GM18507 (cell line): ENCODE results near the gene ANKMY1.
"Not testable (repeated sequence)": the region's sequence is repeated elsewhere in the genome, so short reads cannot be mapped to it uniquely, and the experiment has no call there.

ENCODE experiments used
- DNase-seq: peaks from one replicate; pipeline ENCODE4 v3.0.0; 2011; ENCODE audit warnings: low read depth; ENCODE audit not compliant: insufficient read length; ENCODE audit errors: extremely low spot score
- FAIRE-seq: peaks from 2 replicates; lab custom pipeline; 2011; peaks lifted over from hg19 to GRCh38; lab: Jason Lieb, UNC

ANKMY1 gene

GRCh38 chr2:240498171-240498957, 59.4 kb downstream of the ANKMY1 start:
- FAIRE-seq (no peak), DNase-seq (no peak)

GRCh38 chr2:240497082-240497481, 60.7 kb downstream of the ANKMY1 start:
- DNase-seq, FAIRE-seq: not testable (repeated sequence)

GRCh38 chr2:240494942-240495341, 62.8 kb downstream of the ANKMY1 start:
- not testable (repeated sequence) for DNase-seq, FAIRE-seq

- DNase-seq (no peak), FAIRE-seq (no peak)
Observed at GRCh38 chr2:240494194-240494793, 63.5 kb downstream of the ANKMY1 start.

- DNase-seq, result no peak
Observed at GRCh38 chr2:240491483-240491882, 66.3 kb downstream of the ANKMY1 start.

GRCh38 chr2:240482141-240482540, 75.6 kb downstream of the ANKMY1 start:
- DNase-seq, result no peak
- no peak for FAIRE-seq

More at GRCh38 chr2:240491483-240491882, 66.3 kb downstream of the ANKMY1 start:
- no peak for FAIRE-seq

GRCh38 chr2:240481720-240482119, 76.1 kb downstream of the ANKMY1 start:
- DNase-seq, result no peak
- no peak for FAIRE-seq

- DNase-seq, result no peak
- no peak for FAIRE-seq
Observed at GRCh38 chr2:240480834-240481623, 76.8 kb downstream of the ANKMY1 start.

GRCh38 chr2:240479111-240479501, 78.7 kb downstream of the ANKMY1 start:
- DNase-seq, result no peak
- FAIRE-seq, result no peak

- DNase-seq (no peak), FAIRE-seq (no peak)
Observed at GRCh38 chr2:240478346-240479110, 79.3 kb downstream of the ANKMY1 start.

- FAIRE-seq (no peak), DNase-seq (no peak)
Observed at GRCh38 chr2:240477916-240478315, 79.9 kb downstream of the ANKMY1 start.

GRCh38 chr2:240473211-240473610, 84.6 kb downstream of the ANKMY1 start:
- DNase-seq (no peak), FAIRE-seq (no peak)

GRCh38 chr2:240472078-240472790, 85.6 kb downstream of the ANKMY1 start:
- DNase-seq (no peak), FAIRE-seq (no peak)

GRCh38 chr2:240469740-240470139, 88.0 kb downstream of the ANKMY1 start:
- DNase-seq (no peak), FAIRE-seq (no peak)

- DNase-seq, result no peak
Observed at GRCh38 chr2:240469239-240469636, 88.5 kb downstream of the ANKMY1 start.

GRCh38 chr2:240468303-240469238, 89.2 kb downstream of the ANKMY1 start:
- FAIRE-seq (no peak), DNase-seq (no peak)

More at GRCh38 chr2:240469239-240469636, 88.5 kb downstream of the ANKMY1 start:
- no peak for FAIRE-seq

- FAIRE-seq (no peak), DNase-seq (no peak)
Observed at GRCh38 chr2:240467659-240468302, 90.0 kb downstream of the ANKMY1 start.
